HepG2 (cell line): ENCODE results near the gene LCK. TPM values are rescaled to one million over a fixed set of nuclear protein-coding genes. Genes with fewer than 3 reads are reported as not detected.

Experiments used
- ARHGAP35 ChIP-seq: sonication (generic); formaldehyde crosslinking; IDR thresholded peaks from 2 replicates; pipeline ENCODE4 v1.9.0; 2022; ENCODE audit warnings: mild to moderate bottlenecking, inconsistent platforms, moderate library complexity, missing genetic modification reagents, borderline replicate concordance
- FOXA3 ChIP-seq: IDR thresholded peaks from 2 replicates; pipeline ENCODE4 v1.6.1; 2016; ENCODE audit warnings: missing genetic modification reagents, missing compliant biosample characterization
- GABPA ChIP-seq, 2 experiments: IDR thresholded peaks; 2 replicates each; pipeline ENCODE4 v1.6.1; 2011 to 2016; ENCODE audit warnings: low read depth in 2 of 2, low read length in 1 of 2, missing biosample characterization in 1 of 2, missing genetic modification characterization in 1 of 2
- HNRNPL ChIP-seq: fragments of 200-400 bp; formaldehyde crosslinking; IDR thresholded peaks from 2 replicates; pipeline ENCODE4 v1.6.1; 2017; ENCODE audit warnings: mild to moderate bottlenecking, low read depth, low read length
- POLR2G ChIP-seq: fragments of 200-400 bp; formaldehyde crosslinking; IDR thresholded peaks from 2 replicates; pipeline ENCODE4 v1.6.1; 2018; ENCODE audit warnings: mild to moderate bottlenecking, low read depth, low read length, moderate library complexity
- PRPF4 ChIP-seq: fragments of 200-400 bp; formaldehyde crosslinking; IDR thresholded peaks from 2 replicates; pipeline ENCODE4 v1.6.1; 2016; ENCODE audit warnings: low read length, low read depth; ENCODE audit not compliant: poor library complexity, severe bottlenecking
- TAF15 ChIP-seq: fragments of 200-400 bp; formaldehyde crosslinking; IDR thresholded peaks from one replicate; pipeline ENCODE4 v1.6.1; 2018; ENCODE audit warnings: mild to moderate bottlenecking, low read depth, low read length; ENCODE audit not compliant: poor library complexity, severe bottlenecking
- ZBTB38 ChIP-seq: sonication (generic); formaldehyde crosslinking; IDR thresholded peaks from 2 replicates; pipeline ENCODE4 v1.5.1; 2020; ENCODE audit warnings: mild to moderate bottlenecking, missing genetic modification reagents
- ZNF20 ChIP-seq: sonication (generic); formaldehyde crosslinking; IDR thresholded peaks from 2 replicates; pipeline ENCODE4 v1.4.0; 2020; ENCODE audit warnings: mild to moderate bottlenecking, moderate library complexity, missing genetic modification reagents
- polyA plus RNA-seq, 8 experiments: library from polyadenylated mRNA; depleted of rRNA in 3 of 8; stranded (reverse) in 7 of 8; unstranded in 1 of 8; fragments of >200 nt; fragmentation: Illumina TruSeq in 4 of 8; extraction: Trizol in 4 of 8; gene quantifications; 2 replicates each; pipeline versions ENCODE4 v1.2.1 to v1.2.3, GENCODE V29; 2011 to 2016; ENCODE audit warnings: low read depth in 4 of 8, missing spikeins in 1 of 8, mixed read lengths in 1 of 8; ENCODE audit not compliant: insufficient read depth in 1 of 8
- total RNA-seq, 5 experiments: library from RNA; depleted of rRNA; stranded (reverse); fragments of >200 nt; fragmentation: Illumina TruSeq; extraction: Trizol; gene quantifications; 2 replicates each; pipeline ENCODE4 v1.2.3, GENCODE V29; 2016; ENCODE audit warnings: low read depth in 1 of 5
- TF ChIP-seq, protein P1 (sequence below): IDR thresholded peaks from 2 replicates; pipeline ENCODE4 v1.6.1; 2016; ENCODE audit warnings: low read depth, control low read depth
- TF ChIP-seq, protein P2 (sequence below): sonication (generic); formaldehyde crosslinking; IDR thresholded peaks from 2 replicates; pipeline ENCODE4 v1.4.0; 2020; ENCODE audit warnings: missing genetic modification reagents, borderline replicate concordance
- TF ChIP-seq, protein P3 (sequence below): sonication (generic); formaldehyde crosslinking; IDR thresholded peaks from 2 replicates; pipeline ENCODE4 v1.4.0; 2020; ENCODE audit warnings: missing genetic modification reagents
- TF ChIP-seq, protein P4 (sequence below): sonication (generic); formaldehyde crosslinking; IDR thresholded peaks from 2 replicates; pipeline ENCODE4 v1.4.0; 2020; ENCODE audit warnings: missing genetic modification reagents, borderline replicate concordance
- TF ChIP-seq, protein P5 (sequence below): sonication (generic); formaldehyde crosslinking; IDR thresholded peaks from 2 replicates; pipeline ENCODE4 v1.4.0; 2020; ENCODE audit warnings: low read depth, mild to moderate bottlenecking, missing genetic modification reagents
- TF ChIP-seq, protein P6 (sequence below): sonication (generic); formaldehyde crosslinking; IDR thresholded peaks from 2 replicates; pipeline ENCODE4 v1.4.0; 2020; ENCODE audit warnings: missing genetic modification reagents, mild to moderate bottlenecking, borderline replicate concordance

Gene LCK
- total and polyA plus RNA-seq, 2 of the 13 experiments (the other 11 are each of a cell fraction or from before 2014, with no cell fraction given): 0.93 to 1.8 TPM

DNA sequence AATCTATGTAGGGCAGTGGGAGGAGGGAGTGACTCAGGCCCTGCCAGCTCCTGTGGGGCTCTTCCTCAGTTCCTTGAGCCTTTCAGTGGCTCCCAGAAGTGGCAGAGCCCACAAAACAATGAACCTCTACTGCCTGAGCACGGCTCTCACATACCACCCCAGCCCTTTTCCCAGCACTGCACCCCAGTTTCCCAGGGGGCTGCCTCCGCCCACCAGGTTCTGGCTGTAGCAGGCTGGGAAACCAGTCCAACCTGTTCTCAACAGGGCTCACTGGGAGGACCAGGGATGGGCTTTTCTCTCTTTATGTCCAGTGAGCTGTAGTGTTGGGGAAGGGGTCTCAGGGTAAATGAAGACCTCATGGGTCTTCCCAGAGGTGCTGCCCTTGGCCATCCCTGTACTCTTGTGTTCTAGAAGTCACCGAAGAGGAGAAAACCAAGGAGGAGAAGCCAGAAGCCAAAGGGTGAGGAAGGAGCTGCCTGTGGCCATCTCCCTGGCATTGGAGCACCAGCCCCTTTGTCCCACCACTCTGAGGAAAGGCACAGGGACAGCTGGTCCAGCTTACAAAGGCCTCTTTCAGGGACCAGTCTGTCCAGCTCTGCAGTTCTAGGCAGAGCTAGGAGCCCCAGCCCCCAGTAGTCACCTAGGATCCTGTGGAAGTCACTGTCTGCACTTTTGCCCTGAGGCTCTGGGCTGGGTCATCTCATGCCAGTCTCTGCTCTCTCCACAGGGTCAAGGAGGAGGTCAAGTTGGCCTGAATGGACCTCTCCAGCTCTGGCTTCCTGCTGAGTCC is 81.4 kb downstream of the LCK start (continued):
- TF ChIP-seq, protein P1, sequence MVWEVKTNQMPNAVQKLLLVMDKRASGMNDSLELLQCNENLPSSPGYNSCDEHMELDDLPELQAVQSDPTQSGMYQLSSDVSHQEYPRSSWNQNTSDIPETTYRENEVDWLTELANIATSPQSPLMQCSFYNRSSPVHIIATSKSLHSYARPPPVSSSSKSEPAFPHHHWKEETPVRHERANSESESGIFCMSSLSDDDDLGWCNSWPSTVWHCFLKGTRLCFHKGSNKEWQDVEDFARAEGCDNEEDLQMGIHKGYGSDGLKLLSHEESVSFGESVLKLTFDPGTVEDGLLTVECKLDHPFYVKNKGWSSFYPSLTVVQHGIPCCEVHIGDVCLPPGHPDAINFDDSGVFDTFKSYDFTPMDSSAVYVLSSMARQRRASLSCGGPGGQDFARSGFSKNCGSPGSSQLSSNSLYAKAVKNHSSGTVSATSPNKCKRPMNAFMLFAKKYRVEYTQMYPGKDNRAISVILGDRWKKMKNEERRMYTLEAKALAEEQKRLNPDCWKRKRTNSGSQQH (CRISPR knock-in tag): no peak
- TF ChIP-seq ARHGAP35 (CRISPR knock-in tag): no peak
- TF ChIP-seq FOXA3 (CRISPR knock-in tag): no peak
- TF ChIP-seq, protein P2, sequence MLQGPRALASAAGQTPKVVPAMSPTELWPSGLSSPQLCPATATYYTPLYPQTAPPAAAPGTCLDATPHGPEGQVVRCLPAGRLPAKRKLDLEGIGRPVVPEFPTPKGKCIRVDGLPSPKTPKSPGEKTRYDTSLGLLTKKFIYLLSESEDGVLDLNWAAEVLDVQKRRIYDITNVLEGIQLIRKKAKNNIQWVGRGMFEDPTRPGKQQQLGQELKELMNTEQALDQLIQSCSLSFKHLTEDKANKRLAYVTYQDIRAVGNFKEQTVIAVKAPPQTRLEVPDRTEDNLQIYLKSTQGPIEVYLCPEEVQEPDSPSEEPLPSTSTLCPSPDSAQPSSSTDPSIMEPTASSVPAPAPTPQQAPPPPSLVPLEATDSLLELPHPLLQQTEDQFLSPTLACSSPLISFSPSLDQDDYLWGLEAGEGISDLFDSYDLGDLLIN (CRISPR knock-in tag): no peak
- TF ChIP-seq TAF15: no peak
- TF ChIP-seq, protein P3, sequence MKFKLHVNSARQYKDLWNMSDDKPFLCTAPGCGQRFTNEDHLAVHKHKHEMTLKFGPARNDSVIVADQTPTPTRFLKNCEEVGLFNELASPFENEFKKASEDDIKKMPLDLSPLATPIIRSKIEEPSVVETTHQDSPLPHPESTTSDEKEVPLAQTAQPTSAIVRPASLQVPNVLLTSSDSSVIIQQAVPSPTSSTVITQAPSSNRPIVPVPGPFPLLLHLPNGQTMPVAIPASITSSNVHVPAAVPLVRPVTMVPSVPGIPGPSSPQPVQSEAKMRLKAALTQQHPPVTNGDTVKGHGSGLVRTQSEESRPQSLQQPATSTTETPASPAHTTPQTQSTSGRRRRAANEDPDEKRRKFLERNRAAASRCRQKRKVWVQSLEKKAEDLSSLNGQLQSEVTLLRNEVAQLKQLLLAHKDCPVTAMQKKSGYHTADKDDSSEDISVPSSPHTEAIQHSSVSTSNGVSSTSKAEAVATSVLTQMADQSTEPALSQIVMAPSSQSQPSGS (CRISPR knock-in tag): no peak
- TF ChIP-seq, protein P4, sequence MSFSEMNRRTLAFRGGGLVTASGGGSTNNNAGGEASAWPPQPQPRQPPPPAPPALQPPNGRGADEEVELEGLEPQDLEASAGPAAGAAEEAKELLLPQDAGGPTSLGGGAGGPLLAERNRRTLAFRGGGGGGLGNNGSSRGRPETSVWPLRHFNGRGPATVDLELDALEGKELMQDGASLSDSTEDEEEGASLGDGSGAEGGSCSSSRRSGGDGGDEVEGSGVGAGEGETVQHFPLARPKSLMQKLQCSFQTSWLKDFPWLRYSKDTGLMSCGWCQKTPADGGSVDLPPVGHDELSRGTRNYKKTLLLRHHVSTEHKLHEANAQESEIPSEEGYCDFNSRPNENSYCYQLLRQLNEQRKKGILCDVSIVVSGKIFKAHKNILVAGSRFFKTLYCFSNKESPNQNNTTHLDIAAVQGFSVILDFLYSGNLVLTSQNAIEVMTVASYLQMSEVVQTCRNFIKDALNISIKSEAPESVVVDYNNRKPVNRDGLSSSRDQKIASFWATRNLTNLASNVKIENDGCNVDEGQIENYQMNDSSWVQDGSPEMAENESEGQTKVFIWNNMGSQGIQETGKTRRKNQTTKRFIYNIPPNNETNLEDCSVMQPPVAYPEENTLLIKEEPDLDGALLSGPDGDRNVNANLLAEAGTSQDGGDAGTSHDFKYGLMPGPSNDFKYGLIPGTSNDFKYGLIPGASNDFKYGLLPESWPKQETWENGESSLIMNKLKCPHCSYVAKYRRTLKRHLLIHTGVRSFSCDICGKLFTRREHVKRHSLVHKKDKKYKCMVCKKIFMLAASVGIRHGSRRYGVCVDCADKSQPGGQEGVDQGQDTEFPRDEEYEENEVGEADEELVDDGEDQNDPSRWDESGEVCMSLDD: no peak
- no peak for TF ChIP-seq ZNF20 (CRISPR knock-in tag)
- TF ChIP-seq GABPA (IDR thresholded peaks at IDR 0.05; ENCODE audit: low read depth, low read length): no peak
- TF ChIP-seq GABPA (CRISPR knock-in tag; IDR thresholded peaks at IDR 0.05; ENCODE audit: low read depth): no peak
- no peak for TF ChIP-seq PRPF4
- TF ChIP-seq ZBTB38 (CRISPR knock-in tag): no peak
- TF ChIP-seq, protein P5, sequence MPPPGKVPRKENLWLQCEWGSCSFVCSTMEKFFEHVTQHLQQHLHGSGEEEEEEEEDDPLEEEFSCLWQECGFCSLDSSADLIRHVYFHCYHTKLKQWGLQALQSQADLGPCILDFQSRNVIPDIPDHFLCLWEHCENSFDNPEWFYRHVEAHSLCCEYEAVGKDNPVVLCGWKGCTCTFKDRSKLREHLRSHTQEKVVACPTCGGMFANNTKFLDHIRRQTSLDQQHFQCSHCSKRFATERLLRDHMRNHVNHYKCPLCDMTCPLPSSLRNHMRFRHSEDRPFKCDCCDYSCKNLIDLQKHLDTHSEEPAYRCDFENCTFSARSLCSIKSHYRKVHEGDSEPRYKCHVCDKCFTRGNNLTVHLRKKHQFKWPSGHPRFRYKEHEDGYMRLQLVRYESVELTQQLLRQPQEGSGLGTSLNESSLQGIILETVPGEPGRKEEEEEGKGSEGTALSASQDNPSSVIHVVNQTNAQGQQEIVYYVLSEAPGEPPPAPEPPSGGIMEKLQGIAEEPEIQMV: no peak
- no peak for TF ChIP-seq HNRNPL
- TF ChIP-seq, protein P6, sequence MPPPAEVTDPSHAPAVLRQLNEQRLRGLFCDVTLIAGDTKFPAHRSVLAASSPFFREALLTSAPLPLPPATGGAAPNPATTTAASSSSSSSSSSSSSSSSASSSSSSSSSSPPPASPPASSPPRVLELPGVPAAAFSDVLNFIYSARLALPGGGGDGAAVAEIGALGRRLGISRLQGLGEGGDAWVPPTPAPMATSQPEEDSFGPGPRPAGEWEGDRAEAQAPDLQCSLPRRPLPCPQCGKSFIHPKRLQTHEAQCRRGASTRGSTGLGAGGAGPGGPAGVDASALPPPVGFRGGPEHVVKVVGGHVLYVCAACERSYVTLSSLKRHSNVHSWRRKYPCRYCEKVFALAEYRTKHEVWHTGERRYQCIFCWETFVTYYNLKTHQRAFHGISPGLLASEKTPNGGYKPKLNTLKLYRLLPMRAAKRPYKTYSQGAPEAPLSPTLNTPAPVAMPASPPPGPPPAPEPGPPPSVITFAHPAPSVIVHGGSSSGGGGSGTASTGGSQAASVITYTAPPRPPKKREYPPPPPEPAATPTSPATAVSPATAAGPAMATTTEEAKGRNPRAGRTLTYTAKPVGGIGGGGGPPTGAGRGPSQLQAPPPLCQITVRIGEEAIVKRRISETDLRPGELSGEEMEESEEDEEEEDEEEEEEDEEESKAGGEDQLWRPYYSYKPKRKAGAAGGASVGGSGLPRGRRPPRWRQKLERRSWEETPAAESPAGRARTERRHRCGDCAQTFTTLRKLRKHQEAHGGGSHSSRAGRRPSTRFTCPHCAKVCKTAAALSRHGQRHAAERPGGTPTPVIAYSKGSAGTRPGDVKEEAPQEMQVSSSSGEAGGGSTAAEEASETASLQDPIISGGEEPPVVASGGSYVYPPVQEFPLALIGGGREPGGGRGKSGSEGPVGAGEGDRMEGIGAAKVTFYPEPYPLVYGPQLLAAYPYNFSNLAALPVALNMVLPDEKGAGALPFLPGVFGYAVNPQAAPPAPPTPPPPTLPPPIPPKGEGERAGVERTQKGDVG (CRISPR knock-in tag): no peak
- peak; percentile 53 for TF ChIP-seq POLR2G
